T-helper 1 cell treated with Interleukin-12 subunit alpha and Interleukin-12 subunit beta and Interleukin-4 antibody, amounts not matched to agents 30 μg/mL and 1 μg/mL, for 36 hours (primary cell): ENCODE measurements around the gene BUB1B.

Experiments used
- H3K27ac Mint-ChIP-seq: one replicate; pipeline ENCODE4 v1.8.0; 2021; ENCODE audit warnings: mild to moderate bottlenecking, mixed read lengths
- H3K27me3 Mint-ChIP-seq: one replicate; pipeline ENCODE4 v1.8.0; 2021; ENCODE audit warnings: low read depth, mixed read lengths
- H3K36me3 Mint-ChIP-seq: one replicate; pipeline ENCODE4 v1.8.0; 2021; ENCODE audit warnings: low read depth, mixed read lengths
- H3K4me1 Mint-ChIP-seq: one replicate; pipeline ENCODE4 v1.8.0; 2021; ENCODE audit warnings: low read depth, mixed read lengths
- H3K4me3 Mint-ChIP-seq: one replicate; pipeline ENCODE4 v1.8.0; 2021; ENCODE audit warnings: mild to moderate bottlenecking, moderate library complexity, mixed read lengths
- H3K9me3 Mint-ChIP-seq: one replicate; pipeline ENCODE4 v1.8.0; 2021; ENCODE audit warnings: mixed read lengths

Gene BUB1B

DNA sequence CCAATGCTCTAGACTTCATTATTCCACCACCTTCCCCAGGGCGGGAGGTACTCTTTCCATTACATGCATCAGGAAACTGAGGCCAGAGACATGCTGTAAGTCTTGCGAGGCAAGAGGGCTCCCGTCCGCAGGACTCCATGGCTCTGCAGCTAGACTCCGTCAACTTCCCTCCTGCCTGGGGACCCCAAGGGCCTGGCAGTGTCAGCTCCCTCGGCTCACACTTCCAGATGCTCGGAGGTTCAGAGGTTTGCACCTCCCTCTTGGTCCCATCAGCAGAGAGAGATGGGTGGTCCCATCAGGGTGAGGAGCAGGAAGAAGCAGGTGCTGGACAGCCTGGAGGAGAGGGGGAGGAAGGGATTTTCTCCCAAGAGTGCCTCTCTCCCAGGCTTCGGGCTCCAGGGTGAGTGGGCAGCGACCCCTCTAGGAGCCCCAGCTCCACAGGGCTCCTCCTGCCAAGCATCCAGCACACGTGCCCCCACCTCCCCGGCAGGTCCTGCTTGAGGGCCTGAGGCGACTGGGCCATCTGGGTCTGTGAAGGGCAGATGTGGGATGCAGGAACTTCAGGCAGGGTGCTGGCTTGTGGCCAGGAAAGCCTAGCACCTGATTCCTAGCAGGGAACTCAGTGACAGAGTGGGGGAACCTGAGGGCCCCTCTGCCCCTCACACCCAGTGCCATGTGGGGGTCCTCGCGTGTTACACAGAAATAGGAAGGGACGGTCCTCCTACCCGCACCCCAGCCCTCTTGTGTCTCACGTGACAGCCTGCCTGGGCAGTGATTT, 87.3 kb downstream of the BUB1B start:
- no peaks in the 10 kb centered on the region for H3K36me3 Mint-ChIP-seq
- peaks cover 35% of the 10 kb centered on the region for H3K27me3 Mint-ChIP-seq
- no peak overlapping the region for H3K4me3 Mint-ChIP-seq
- H3K4me1 Mint-ChIP-seq = peaks cover 5% of the 10 kb centered on the region
- H3K9me3 Mint-ChIP-seq = no peaks in the 10 kb centered on the region
- no peak overlapping the region for H3K27ac Mint-ChIP-seq

DNA sequence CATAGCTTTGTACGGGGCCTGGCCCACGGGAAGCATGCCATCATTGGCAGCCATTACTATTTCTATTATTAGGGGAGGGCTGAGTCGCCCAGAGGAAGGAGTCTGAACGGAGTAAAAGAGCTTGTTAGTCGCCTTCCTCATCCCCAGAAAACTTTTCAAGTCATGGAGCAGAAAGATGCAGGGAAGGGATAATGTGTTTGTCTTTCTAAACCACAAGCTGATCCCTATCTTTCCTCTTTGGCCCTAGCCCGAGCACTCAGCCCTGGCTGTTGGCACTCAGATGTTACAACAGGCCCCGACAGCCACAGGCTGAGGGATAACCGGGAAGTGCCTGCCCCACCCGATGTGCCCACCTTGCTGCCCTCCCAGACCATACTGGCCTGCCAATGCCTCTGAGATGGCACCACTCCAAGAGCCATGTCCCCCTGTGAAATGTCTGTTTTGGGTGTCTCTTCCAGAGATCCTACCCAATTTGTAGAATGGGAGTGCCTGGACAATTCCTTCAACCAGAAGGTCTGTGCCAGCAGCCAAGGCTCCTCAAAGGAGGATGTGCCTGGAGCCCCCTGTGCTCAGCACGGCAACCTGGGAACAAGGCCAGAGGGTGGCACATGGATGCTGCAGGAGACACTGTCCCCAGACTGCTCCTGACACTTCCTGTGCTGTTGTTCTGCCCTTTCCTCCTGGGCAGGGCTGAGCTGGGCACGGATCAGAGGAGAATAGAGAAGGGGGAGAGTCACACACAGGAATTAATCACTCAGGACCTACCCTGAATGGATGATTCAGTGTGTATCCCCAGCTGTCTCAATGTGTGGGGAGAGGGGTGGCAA, 88.8 kb downstream of the BUB1B start:
- Mint-ChIP-seq H3K4me3 (no peak overlapping the region), H3K4me1 (peaks cover 2% of the 10 kb centered on the region), H3K27ac (no peak overlapping the region), H3K36me3 (no peaks in the 10 kb centered on the region), H3K9me3 (no peaks in the 10 kb centered on the region), H3K27me3 (peaks cover 47% of the 10 kb centered on the region)

DNA sequence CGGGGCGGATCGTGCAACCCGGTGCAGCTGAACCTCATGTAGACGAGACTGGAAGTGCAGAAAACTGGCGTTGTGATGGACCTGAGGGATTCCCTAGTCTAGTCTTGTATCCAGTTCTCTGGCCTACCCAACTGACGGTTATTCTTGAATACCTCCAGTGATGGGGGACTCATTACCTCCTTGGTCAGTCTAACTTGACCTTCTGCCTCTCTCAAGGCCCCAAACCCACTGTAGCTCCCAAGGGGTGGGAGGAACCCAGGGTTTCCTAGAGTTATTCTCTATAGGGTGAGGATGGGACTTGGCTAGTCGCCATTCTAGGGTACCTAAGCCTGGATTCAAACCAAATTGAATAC, 89.4 kb downstream of the BUB1B start:
- Mint-ChIP-seq H3K9me3 (no peaks in the 10 kb centered on the region), H3K4me1 (peaks cover 2% of the 10 kb centered on the region), H3K4me3 (no peak overlapping the region), H3K27me3 (peaks cover 50% of the 10 kb centered on the region), H3K27ac (no peak overlapping the region), H3K36me3 (no peaks in the 10 kb centered on the region)

DNA sequence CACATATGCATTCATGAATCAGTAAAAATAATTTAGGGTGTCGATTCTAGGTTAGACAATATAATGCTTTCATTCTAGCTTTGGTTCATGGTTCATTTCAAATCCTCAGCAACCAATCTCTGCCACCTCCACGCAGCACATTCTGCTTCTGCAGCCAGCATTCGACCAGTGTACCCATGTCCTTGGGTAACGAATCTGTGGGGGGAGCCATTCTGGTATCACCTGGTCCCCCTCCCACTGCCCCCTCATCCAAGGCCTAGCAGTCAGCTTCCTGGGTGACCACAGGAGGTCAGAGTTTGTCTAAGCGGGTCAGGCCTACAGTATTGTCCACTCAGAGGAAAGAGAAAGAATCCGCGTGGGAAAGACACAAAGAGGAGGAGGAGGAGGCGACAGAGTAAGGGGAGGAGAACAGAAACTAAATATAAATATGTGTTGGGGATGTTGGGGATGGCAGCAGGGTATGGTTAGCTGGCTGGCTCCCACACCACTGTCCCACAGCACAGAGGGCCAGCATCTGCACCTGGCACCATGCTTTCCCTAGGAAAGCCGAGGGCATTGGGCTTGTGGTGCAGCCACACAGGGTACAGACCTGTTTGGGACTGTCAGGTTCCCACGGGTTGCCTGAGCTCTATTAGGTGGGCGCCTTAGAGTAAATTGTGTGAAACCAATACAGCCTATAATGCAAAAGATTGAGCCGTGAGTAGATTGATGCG, 90.1 kb downstream of the BUB1B start:
- peaks cover 49% of the 10 kb centered on the region for H3K27me3 Mint-ChIP-seq
- H3K9me3 Mint-ChIP-seq = no peaks in the 10 kb centered on the region
- peak overlapping the region; percentile 15 for H3K4me3 Mint-ChIP-seq
- H3K27ac Mint-ChIP-seq = no peak overlapping the region
- no peaks in the 10 kb centered on the region for H3K36me3 Mint-ChIP-seq
- peaks cover 2% of the 10 kb centered on the region for H3K4me1 Mint-ChIP-seq

DNA sequence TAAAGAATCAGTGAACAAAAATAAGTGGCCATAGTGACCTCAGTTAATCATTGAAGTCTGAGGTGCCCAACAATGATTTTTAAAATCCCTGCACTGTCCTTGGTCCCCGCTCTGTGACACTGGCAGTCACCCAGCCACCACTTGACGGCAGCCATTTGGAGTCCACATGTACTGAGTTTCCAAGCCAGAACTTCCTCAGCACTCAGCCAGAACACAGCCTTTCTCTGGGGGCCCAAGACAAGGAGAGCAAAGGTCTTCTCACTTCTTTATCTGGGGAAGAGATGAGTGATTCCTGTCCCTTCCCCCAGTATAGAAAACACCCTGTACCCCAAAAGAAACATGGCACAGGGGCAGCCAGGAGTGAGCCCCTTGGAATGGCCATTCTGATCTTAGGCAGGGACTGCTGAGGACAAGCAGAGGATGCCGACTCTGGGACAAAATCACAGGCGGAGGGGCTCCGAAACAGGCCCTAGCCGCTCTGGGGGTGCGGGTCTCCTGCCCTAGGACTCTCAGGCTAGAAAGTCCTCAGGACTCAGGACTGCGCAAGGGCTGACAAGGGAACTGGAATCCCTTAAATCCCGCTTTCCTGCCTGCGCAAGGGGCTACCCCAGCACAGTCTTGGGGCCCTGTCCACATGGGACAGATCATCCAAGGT, 90.7 kb downstream of the BUB1B start:
- Mint-ChIP-seq H3K4me3 (no peak overlapping the region), H3K4me1 (peaks cover 2% of the 10 kb centered on the region), H3K27me3 (peaks cover 47% of the 10 kb centered on the region), H3K36me3 (no peaks in the 10 kb centered on the region), H3K27ac (no peak overlapping the region), H3K9me3 (no peaks in the 10 kb centered on the region)

DNA sequence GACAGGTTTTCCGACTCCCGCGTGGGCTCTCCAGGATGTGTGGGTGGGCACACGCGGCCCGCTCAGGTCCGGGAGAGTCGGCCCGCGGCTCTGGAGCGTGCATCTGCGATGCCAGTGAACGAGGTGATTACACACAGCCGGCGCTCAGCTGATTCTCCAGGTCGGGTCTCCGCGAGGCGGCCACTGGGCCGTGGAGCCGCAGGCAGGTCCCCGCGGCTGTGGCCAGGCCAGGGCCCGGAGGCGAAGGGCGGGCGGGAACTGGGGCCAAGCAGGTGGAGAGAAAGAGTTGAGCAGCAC, 91.2 kb downstream of the BUB1B start:
- Mint-ChIP-seq H3K27me3 (peaks cover 47% of the 10 kb centered on the region), H3K4me1 (peaks cover 2% of the 10 kb centered on the region), H3K9me3 (no peaks in the 10 kb centered on the region), H3K27ac (no peak overlapping the region), H3K4me3 (no peak overlapping the region), H3K36me3 (no peaks in the 10 kb centered on the region)

DNA sequence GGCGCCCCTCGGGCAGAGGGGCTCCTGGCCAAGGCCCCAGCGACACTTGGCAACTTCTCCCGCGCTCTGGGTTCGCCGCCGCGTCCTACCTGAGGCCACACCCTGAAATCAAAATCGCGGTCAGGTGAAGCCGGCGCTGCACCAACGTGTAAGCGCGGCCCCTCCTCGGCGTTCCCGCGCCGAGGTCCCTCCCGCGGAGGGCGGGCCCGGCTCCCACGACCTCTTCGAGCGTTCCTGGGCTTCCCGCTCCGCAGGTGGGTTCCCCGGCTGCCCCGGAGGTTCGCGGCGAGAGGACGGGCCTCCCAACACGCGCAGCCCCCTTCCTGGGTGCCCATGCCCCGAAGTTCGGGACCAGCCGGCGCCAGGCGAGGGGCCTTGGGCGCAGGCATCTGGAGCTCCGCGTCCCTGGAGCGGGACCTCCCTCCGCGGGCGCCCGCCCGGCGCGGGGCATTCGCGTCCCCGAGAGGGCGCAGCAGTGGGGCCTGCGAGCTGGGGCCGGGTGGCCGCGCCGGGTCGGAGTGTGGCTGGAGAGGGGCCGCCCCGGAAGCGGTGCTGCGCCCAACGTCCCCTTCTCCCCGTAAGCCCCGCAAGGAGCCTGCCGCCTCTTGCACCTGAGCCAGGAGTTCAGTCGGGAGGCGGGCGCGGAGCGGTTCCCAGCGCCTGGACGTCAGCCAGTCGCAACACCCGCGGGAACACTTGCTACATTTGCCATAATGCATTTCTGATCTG, 91.7 kb downstream of the BUB1B start:
- H3K27me3 Mint-ChIP-seq = peaks cover 47% of the 10 kb centered on the region
- no peaks in the 10 kb centered on the region for H3K9me3 Mint-ChIP-seq
- H3K4me1 Mint-ChIP-seq = peaks cover 2% of the 10 kb centered on the region
- H3K27ac Mint-ChIP-seq = no peak overlapping the region
- H3K36me3 Mint-ChIP-seq = no peaks in the 10 kb centered on the region
- peak overlapping the region; percentile 76 for H3K4me3 Mint-ChIP-seq

DNA sequence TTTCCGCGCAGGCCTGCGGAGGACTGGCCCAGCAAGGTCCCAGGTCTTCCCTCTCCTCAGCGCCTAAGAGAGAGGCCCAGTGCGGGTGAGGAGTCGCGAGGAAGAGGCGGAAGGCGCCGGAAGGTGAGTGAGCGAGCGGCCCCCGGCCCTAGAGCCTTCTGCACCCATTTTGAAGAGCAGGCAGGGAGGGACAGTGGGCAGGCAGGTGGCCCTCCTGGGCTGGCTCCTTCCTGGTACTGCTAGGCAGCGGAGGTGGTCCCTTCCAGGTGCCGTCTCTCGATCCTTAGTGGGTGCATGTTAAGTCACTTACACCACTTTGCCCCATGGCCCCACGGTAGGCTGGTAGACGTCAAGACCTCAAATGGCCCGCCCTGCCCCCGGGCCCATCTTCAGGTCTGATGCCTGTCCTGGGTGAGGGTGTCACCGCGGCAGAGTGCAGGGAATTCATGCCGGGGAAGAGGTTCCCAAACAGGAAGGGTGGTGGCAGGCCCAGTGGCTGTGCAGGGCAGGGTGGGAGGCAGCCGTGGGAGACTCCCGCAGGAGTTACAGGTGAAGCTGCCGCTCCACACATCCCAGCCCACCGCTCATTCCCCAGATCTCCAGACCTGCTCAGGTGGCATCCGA, 92.4 kb downstream of the BUB1B start:
- peak overlapping the region; percentile 76 for H3K4me3 Mint-ChIP-seq
- peaks cover 47% of the 10 kb centered on the region for H3K27me3 Mint-ChIP-seq
- H3K36me3 Mint-ChIP-seq = no peaks in the 10 kb centered on the region
- no peak overlapping the region for H3K27ac Mint-ChIP-seq
- H3K9me3 Mint-ChIP-seq = no peaks in the 10 kb centered on the region
- peaks cover 2% of the 10 kb centered on the region for H3K4me1 Mint-ChIP-seq

DNA sequence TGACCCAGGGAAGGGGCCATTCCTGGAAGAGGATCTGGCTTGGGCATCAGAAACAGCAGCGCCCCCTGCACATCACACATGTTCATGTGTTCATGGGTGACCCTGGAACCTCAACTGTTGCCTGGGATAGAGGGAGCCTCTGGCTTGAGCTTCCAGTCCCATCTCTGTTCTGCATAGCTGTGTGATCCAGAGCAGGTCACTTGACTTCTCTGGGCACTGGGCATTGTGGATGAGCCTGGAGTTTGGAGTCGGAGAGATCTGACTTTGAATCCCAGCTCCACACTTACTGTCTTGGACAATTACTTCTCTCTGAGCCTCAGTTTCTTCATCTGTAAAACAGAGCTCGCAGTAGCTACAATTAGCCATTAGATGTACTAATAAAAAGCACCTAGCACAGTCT, 93.6 kb downstream of the BUB1B start:
- peaks cover 2% of the 10 kb centered on the region for H3K4me1 Mint-ChIP-seq
- no peak overlapping the region for H3K27ac Mint-ChIP-seq
- H3K36me3 Mint-ChIP-seq = no peaks in the 10 kb centered on the region
- H3K4me3 Mint-ChIP-seq = no peak overlapping the region
- peaks cover 48% of the 10 kb centered on the region for H3K27me3 Mint-ChIP-seq
- H3K9me3 Mint-ChIP-seq = no peaks in the 10 kb centered on the region

DNA sequence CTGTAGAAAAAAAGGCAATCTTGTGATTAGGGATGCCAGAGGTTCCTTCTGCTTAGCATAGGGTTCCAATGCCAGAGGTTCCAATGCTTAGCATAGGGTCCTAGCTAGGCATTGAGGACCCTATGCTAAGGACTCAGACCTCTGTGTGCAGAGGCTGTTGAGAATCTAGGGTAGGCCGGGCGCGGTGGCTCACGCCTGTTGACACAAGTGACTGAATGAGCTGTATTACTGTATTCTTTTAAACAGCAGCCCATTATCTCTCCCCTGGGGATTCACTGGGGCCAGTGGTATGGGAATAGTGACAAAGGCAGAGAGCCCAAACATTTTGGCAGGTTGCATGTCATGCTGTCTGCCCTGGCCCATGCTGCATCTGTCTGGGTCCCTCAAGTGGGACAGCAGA, 94.2 kb downstream of the BUB1B start:
- Mint-ChIP-seq H3K27ac (no peak overlapping the region), H3K4me1 (peaks cover 2% of the 10 kb centered on the region), H3K4me3 (no peak overlapping the region), H3K9me3 (no peaks in the 10 kb centered on the region), H3K36me3 (no peaks in the 10 kb centered on the region), H3K27me3 (peaks cover 46% of the 10 kb centered on the region)

DNA sequence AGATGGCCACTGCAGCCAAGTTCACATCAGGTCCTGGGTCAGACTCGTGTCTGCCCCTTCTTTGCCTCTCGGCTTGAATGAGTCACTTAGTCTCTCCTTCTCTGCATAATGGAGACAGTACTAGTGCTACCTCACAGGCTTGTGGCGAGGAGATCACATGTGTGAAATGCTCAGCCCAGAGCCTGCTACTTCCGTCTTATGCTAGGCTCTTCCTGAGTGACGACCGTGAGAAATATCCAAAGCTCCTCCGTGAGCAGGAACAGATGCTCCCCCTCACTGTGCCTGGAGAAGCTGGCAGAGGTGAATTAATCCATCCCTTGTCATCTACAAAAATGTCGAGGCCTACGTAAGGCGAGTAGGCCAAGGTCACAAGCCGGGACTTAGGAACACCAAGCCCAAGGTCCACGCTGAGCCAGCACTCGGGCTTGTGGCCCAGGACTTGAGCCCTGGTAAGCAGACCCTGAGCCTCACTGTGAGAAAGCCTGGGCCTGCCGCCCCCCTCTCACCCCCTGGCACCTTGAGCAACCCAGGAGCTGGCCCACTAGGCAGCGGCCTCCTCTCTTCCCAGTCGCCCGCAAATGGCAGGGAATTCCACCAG, 95.9 kb downstream of the BUB1B start:
- H3K4me3 Mint-ChIP-seq = no peak overlapping the region
- H3K27me3 Mint-ChIP-seq = peaks cover 37% of the 10 kb centered on the region
- H3K9me3 Mint-ChIP-seq = no peaks in the 10 kb centered on the region
- no peak overlapping the region for H3K27ac Mint-ChIP-seq
- peaks cover 2% of the 10 kb centered on the region for H3K4me1 Mint-ChIP-seq
- no peaks in the 10 kb centered on the region for H3K36me3 Mint-ChIP-seq

DNA sequence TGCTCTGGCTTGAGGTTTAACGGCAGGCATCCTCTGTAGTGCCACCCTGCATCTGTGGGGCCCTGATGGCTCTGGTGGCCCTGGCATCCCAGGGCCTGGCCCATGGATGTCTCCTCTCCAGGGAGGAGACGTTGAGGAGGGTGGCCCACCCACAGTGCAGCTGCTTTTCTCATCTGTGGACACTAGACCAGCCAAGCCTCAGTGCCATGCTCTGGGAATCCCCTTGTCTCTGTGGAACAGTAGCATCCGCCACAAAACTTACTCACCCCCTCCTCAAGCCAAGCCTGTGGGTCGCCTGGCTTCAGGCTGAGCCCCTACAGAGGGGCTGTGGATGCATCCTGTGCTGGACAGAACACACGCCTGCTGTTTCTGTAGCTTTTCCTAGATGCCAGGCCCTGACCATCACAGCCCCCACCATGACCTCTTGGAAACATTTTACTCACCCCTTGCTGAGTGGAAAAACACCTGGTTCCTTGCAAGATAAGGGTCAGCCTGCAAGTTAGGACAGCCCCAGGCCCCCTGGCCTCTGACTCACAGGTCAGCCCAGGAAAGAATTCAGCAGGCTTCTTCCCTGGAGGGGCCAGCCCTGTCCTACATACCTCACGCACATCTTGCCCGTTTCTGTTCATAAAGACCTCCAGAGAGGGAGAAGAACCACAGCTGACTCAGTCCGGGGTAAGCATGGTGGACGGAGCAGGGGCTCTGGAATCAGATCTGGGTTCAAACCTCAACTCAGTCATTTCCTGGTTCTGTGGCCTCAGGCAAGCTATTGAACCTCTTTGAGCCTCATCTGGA, 97.0 kb downstream of the BUB1B start:
- no peak overlapping the region for H3K27ac Mint-ChIP-seq
- peaks cover 43% of the 10 kb centered on the region for H3K27me3 Mint-ChIP-seq
- no peaks in the 10 kb centered on the region for H3K9me3 Mint-ChIP-seq
- no peaks in the 10 kb centered on the region for H3K36me3 Mint-ChIP-seq
- H3K4me3 Mint-ChIP-seq = no peak overlapping the region
- peaks cover 2% of the 10 kb centered on the region for H3K4me1 Mint-ChIP-seq

DNA sequence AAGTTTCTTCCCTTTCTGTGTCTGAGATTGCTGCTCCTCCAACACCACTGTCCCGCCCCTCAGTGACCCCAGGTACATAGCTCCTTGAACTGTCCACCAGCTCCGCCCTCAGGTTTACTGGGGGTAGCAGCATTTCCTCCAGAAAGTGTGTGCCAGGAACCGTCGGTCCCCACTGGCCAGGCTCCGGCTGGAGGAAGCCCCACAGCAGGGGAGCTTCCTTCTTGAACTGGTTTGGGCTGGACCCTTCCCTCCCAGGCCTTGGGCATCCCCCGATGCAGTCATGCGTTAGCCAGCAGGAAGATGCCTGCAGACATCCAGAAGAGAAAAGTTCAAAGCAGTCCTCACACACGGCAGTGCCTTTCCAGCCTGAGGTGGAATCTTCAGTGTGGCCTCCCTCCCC, 97.7 kb downstream of the BUB1B start:
- no peak overlapping the region for H3K4me3 Mint-ChIP-seq
- no peaks in the 10 kb centered on the region for H3K4me1 Mint-ChIP-seq
- H3K36me3 Mint-ChIP-seq = no peaks in the 10 kb centered on the region
- H3K27ac Mint-ChIP-seq = no peak overlapping the region
- H3K9me3 Mint-ChIP-seq = no peaks in the 10 kb centered on the region
- peaks cover 42% of the 10 kb centered on the region for H3K27me3 Mint-ChIP-seq
